ENCODE results near the gene DAB1.

DNA sequence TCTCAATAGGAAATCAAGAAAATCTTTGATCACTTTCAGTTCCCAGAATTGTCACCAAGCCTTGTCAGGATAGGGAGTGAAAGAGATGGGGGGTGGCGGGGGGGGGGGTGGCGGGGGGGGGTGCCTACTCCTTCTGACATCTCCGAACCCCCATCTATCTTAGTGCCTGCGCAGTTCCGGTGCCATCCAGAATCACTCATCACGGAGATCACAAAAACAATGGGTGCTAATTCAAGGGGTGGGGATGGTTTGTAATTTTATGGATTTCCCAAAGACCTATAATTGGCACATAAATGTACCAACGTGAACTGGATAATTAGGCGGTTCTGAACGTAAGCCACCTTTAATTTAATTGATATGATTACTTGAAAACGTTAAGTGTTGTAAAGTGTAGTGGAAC lies 2.1 kb downstream of the DAB1 start:
- TF ChIP-seq, protein P1, sequence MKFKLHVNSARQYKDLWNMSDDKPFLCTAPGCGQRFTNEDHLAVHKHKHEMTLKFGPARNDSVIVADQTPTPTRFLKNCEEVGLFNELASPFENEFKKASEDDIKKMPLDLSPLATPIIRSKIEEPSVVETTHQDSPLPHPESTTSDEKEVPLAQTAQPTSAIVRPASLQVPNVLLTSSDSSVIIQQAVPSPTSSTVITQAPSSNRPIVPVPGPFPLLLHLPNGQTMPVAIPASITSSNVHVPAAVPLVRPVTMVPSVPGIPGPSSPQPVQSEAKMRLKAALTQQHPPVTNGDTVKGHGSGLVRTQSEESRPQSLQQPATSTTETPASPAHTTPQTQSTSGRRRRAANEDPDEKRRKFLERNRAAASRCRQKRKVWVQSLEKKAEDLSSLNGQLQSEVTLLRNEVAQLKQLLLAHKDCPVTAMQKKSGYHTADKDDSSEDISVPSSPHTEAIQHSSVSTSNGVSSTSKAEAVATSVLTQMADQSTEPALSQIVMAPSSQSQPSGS (tag by site-specific recombination; IDR thresholded peaks at IDR 0.05; ENCODE audit: low read depth), result no peak
- TF ChIP-seq ZSCAN23 (tag by site-specific recombination; IDR thresholded peaks at IDR 0.05) (no peak), ZNF121 (tag by site-specific recombination; IDR thresholded peaks at IDR 0.05) (no peak), HOXA7 (CRISPR knock-in tag; IDR thresholded peaks at IDR 0.05; ENCODE audit: borderline replicate concordance) (no peak), OVOL3 (tag by site-specific recombination; IDR thresholded peaks at IDR 0.05) (no peak), ZBTB21 (tag by site-specific recombination; IDR thresholded peaks at IDR 0.05) (no peak), ZNF140 (tag by site-specific recombination; IDR thresholded peaks at IDR 0.05) (no peak), YY1 (tag by site-specific recombination; IDR thresholded peaks at IDR 0.05) (no peak), ZSCAN16 (tag by site-specific recombination; IDR thresholded peaks at IDR 0.05) (no peak), ZNF274 (IDR thresholded peaks at IDR 0.05; ENCODE audit: low read length) (no peak), ZNF274 (tag by site-specific recombination; IDR thresholded peaks at IDR 0.05; ENCODE audit: borderline replicate concordance) (no peak), ZNF701 (tag by site-specific recombination; IDR thresholded peaks at IDR 0.05) (no peak), ZNF175 (tag by site-specific recombination; IDR thresholded peaks at IDR 0.05) (no peak)
- TF ChIP-seq, protein P2, sequence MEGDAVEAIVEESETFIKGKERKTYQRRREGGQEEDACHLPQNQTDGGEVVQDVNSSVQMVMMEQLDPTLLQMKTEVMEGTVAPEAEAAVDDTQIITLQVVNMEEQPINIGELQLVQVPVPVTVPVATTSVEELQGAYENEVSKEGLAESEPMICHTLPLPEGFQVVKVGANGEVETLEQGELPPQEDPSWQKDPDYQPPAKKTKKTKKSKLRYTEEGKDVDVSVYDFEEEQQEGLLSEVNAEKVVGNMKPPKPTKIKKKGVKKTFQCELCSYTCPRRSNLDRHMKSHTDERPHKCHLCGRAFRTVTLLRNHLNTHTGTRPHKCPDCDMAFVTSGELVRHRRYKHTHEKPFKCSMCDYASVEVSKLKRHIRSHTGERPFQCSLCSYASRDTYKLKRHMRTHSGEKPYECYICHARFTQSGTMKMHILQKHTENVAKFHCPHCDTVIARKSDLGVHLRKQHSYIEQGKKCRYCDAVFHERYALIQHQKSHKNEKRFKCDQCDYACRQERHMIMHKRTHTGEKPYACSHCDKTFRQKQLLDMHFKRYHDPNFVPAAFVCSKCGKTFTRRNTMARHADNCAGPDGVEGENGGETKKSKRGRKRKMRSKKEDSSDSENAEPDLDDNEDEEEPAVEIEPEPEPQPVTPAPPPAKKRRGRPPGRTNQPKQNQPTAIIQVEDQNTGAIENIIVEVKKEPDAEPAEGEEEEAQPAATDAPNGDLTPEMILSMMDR (tag by site-specific recombination; IDR thresholded peaks at IDR 0.05), result no peak
- TF ChIP-seq, protein P3, sequence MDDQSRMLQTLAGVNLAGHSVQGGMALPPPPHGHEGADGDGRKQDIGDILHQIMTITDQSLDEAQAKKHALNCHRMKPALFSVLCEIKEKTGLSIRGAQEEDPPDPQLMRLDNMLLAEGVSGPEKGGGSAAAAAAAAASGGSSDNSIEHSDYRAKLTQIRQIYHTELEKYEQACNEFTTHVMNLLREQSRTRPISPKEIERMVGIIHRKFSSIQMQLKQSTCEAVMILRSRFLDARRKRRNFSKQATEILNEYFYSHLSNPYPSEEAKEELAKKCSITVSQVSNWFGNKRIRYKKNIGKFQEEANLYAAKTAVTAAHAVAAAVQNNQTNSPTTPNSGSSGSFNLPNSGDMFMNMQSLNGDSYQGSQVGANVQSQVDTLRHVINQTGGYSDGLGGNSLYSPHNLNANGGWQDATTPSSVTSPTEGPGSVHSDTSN (CRISPR knock-in tag; IDR thresholded peaks at IDR 0.05), result no peak
